Tibial nerve (tissue), 4 donors: Measurements from ENCODE around the gene TSPAN6. TPM values are rescaled to one million over a fixed set of nuclear protein-coding genes. Genes with fewer than 3 reads are reported as not detected.
A peak's percentile ranks its signal among the peaks of the same experiment; 100 is the strongest.

Source experiments
- DNase-seq, 2 donors: peaks; one replicate each; pipeline ENCODE4 v3.0.0-alpha.2; 2019; ENCODE audit warnings: low spot score in 2 of 2
- H3K27ac ChIP-seq, 4 donors: fragments of 200-600 bp; sonication (generic) in 3 of 4; one replicate each; pipeline ENCODE4 v1.5.1; 2017 to 2019; ENCODE audit warnings: mild to moderate bottlenecking in 1 of 4
- H3K27me3 ChIP-seq, 2 donors: fragments of 200-600 bp; sonication (generic) in 1 of 2; one replicate each; pipeline versions ENCODE4 v1.5.1 to v1.6.0; 2017 to 2019
- H3K36me3 ChIP-seq, 3 donors: fragments of 200-600 bp; sonication (generic); one replicate each; pipeline ENCODE4 v1.5.1; 2018 to 2019
- H3K4me1 ChIP-seq, 4 donors: fragments of 200-600 bp; sonication (generic) in 3 of 4; one replicate each; pipeline ENCODE4 v1.5.1; 2017 to 2019
- H3K4me3 ChIP-seq, 4 donors: fragments of 200-600 bp; sonication (generic) in 3 of 4; one replicate each; pipeline ENCODE4 v1.5.1; 2017 to 2019; ENCODE audit warnings: mild to moderate bottlenecking in 1 of 4, moderate library complexity in 1 of 4
- H3K9me3 ChIP-seq, 4 donors: fragments of 200-600 bp; sonication (generic) in 3 of 4; one replicate each; pipeline ENCODE4 v1.5.1; 2017 to 2019
- EP300 ChIP-seq, 2 donors: sonication (generic); formaldehyde crosslinking; IDR thresholded peaks; one replicate each; pipeline ENCODE4 v1.6.1; 2017; ENCODE audit warnings: antibody characterized with exemption in 2 of 2, mild to moderate bottlenecking in 1 of 2
- POLR2A ChIP-seq, 2 donors: fragments of 450-650 bp; IDR thresholded peaks; one replicate each; pipeline ENCODE4 v1.6.1; 2017; ENCODE audit warnings: antibody characterized with exemption in 2 of 2, mild to moderate bottlenecking in 2 of 2, moderate library complexity in 2 of 2
- WGBS, 2 donors: methylation state at CpG; one replicate each; pipeline ENCODE4 v1.1.5; 2018; 5-methylcytosine and 5-hydroxymethylcytosine counted together
- total RNA-seq, 4 donors: library from RNA; depleted of rRNA; stranded (reverse); fragments of >200 nt; gene quantifications; one replicate each; pipeline ENCODE4 v1.1.0, GENCODE V29; 2016
- TF ChIP-seq, protein P1 (sequence below), 5 experiments: fragments of 200-600 bp in 3 of 5; fragments of 450-650 bp in 2 of 5; sonication (generic) in 3 of 5; IDR thresholded peaks; one replicate each; pipeline ENCODE4 v1.5.1; 2016 to 2019; ENCODE audit warnings: antibody characterized with exemption in 5 of 5, mild to moderate bottlenecking in 3 of 5, moderate library complexity in 2 of 5

TSPAN6 gene, protein sequence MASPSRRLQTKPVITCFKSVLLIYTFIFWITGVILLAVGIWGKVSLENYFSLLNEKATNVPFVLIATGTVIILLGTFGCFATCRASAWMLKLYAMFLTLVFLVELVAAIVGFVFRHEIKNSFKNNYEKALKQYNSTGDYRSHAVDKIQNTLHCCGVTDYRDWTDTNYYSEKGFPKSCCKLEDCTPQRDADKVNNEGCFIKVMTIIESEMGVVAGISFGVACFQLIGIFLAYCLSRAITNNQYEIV
- total RNA-seq: 10 to 100 TPM; 31.5 to 34.1 (median 32.5) TPM

DNA sequence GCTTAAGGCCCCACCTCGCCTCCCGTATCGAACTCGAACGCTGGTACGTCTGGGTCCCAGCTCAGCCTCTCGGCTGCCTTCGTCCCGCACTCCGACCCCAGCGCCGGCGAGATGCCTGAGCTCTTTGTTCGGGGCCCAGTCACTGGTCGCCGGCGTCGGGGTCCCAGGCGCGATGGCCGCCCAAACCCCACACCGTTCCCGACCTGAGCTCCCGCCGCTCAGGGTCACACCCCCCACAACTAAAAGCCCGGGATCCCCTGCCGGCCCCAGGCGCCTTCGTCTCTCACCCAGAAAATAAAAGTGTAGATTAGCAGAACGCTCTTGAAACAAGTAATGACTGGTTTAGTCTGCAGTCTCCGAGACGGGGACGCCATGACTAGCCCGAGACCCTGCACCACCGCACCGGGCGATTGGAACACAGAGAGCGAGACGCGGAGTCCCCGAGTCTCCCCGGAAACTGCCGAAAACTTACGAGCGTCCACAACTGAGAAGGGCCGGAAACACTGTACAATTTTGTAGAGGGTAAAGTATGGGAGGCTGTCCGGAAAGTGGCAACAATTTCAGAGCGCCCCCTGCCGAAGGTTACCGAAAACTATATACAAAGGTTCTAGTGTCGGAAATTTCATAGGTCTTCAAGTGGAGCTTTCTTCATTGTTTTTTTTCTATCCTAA, at the start of gene TSPAN6:
TSS of gene TSPAN6 (minus strand) at position 486 of the 671 bp plus-strand sequence. CDS start at position 374, 112 bp downstream.
- peak; percentile 49 to 65 for DNase-seq
- no peaks in the 10 kb centered on the region for H3K4me1 ChIP-seq
- peak within 1 kb of the TSS; percentile 41 to 58 (median 52) for H3K4me3 ChIP-seq
- peak in 1 of 2 donors; percentile 38 for TF ChIP-seq EP300 (IDR thresholded peaks at IDR 0.05)
- TF ChIP-seq, protein P1, sequence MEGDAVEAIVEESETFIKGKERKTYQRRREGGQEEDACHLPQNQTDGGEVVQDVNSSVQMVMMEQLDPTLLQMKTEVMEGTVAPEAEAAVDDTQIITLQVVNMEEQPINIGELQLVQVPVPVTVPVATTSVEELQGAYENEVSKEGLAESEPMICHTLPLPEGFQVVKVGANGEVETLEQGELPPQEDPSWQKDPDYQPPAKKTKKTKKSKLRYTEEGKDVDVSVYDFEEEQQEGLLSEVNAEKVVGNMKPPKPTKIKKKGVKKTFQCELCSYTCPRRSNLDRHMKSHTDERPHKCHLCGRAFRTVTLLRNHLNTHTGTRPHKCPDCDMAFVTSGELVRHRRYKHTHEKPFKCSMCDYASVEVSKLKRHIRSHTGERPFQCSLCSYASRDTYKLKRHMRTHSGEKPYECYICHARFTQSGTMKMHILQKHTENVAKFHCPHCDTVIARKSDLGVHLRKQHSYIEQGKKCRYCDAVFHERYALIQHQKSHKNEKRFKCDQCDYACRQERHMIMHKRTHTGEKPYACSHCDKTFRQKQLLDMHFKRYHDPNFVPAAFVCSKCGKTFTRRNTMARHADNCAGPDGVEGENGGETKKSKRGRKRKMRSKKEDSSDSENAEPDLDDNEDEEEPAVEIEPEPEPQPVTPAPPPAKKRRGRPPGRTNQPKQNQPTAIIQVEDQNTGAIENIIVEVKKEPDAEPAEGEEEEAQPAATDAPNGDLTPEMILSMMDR (IDR thresholded peaks at IDR 0.05): peak; percentile 43 to 57 (median 53)
- TF ChIP-seq POLR2A (IDR thresholded peaks at IDR 0.05): no peak
- H3K9me3 ChIP-seq: no peaks in the 10 kb centered on the region
- H3K27ac ChIP-seq: peak within 1 kb of the TSS; percentile 40 to 86 (median 76)
- H3K27me3 ChIP-seq: peaks cover 0 to 38% of the 10 kb centered on the region in 2 donors
- 1 to 36% methylated on average over 17 to 48 of the region's 51 CpGs for WGBS, 2 donors
- peaks cover 0 to 12% (median 0%) of the 10 kb centered on the region in 3 donors for H3K36me3 ChIP-seq

DNA sequence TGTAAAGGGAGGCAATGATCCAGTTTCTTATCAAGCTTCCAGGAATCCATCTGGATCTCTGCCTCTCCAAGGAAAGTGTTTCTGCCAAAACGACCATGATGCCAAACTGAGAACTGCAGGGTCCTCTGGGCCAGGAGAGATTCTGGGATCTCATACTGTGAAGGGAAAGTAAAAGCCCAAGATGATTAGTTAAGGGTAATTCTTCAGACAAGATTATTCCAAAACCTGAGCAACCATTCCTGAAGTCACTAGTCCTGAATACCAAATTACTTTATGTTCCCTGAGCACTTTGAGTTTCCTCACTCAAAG, 49.3 kb upstream of the TSPAN6 start:
- H3K4me1 ChIP-seq: no peaks in the 10 kb centered on the region
- WGBS, 2 donors: 14 to 25% methylated on average over 1 of the region's 1 CpG
- no peak overlapping the region for H3K4me3 ChIP-seq
- no peaks in the 10 kb centered on the region for H3K9me3 ChIP-seq
- H3K36me3 ChIP-seq: peaks cover 0 to 20% (median 0%) of the 10 kb centered on the region in 3 donors
- peak overlapping the region in 1 of 4 donors; percentile 27 for H3K27ac ChIP-seq
- TF ChIP-seq EP300 (IDR thresholded peaks at IDR 0.05): no peak
- TF ChIP-seq POLR2A (IDR thresholded peaks at IDR 0.05): no peak
- TF ChIP-seq, protein P1 (IDR thresholded peaks at IDR 0.05): peak in 2 of 5 experiments; percentile 1 to 15
- H3K27me3 ChIP-seq: peaks cover 0 to 15% of the 10 kb centered on the region in 2 donors
- no peak for DNase-seq

DNA sequence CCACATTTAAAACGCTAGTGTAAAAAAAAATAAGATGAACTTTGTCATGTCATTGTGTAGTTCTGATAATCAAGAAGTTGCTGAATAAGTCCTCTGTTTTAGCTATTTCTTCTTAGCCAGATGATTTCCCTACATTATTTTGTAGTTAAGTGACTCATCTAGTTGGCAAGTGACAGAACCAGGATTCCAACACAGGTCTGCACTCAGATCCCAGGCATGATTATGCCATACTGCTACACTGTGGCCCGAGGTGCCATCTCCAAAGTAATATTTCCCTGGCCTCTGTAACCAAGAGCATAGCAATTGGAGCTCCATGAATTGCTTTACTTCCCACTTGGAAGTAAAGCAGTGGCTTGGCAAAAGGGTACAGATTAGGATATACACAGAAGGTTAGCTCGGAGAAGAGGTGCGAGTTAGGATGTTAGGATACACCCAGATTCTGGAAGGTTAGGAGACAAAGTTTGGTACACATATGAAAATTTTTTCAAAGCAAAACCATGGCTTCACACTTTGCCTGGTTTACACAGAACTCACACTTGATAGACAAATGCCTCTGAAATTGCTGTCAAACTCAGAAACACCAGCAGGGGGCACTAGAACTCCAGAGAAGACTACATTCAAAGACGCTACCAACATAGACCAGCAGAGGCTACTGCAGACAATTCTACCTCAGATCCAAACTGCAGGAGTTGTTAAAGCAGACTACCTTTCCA, 48.8 kb upstream of the TSPAN6 start:
- Histone ChIP-seq H3K9me3 (no peaks in the 10 kb centered on the region), H3K36me3 (peaks cover 0 to 17% (median 0%) of the 10 kb centered on the region in 3 donors), H3K27me3 (peaks cover 0 to 16% of the 10 kb centered on the region in 2 donors), H3K27ac (peak overlapping the region in 2 of 4 donors; percentile 15 to 27), H3K4me3 (no peak overlapping the region), H3K4me1 (no peaks in the 10 kb centered on the region)
- DNase-seq: peak; percentile 65 to 86
- 22 to 28% methylated on average over 5 of the region's 5 CpGs for WGBS, 2 donors
- TF ChIP-seq, protein P1 (IDR thresholded peaks at IDR 0.05): peak; percentile 51 to 96 (median 78)
- TF ChIP-seq EP300 (IDR thresholded peaks at IDR 0.05) (no peak), POLR2A (IDR thresholded peaks at IDR 0.05) (no peak)

DNA sequence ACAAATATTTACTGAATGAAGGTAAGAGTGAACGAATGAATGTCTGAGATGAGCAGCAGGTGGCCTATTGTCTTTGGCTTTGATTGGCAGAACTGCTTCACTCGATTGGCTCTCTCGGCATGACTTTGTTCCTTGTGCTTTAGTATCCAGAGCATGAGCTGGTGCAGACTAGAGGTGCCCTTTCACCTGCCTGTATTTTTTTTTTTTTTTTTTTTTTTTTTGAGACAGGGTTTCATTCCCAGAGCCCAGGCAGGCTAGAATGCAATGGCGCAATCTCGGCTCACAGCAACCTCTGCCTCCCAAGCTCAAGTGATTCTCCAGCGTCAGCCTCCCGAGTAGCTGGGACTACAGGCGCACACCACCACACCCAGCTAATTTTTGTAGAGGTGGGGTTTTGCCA, 46.3 kb upstream of the TSPAN6 start:
- Histone ChIP-seq H3K27ac (no peak overlapping the region), H3K27me3 (peaks cover 0 to 13% of the 10 kb centered on the region in 2 donors), H3K4me3 (no peak overlapping the region), H3K9me3 (no peaks in the 10 kb centered on the region), H3K36me3 (peaks cover 0 to 12% (median 0%) of the 10 kb centered on the region in 3 donors), H3K4me1 (no peaks in the 10 kb centered on the region)
- WGBS, 2 donors: 89 to 94% methylated on average over 8 of the region's 8 CpGs
- DNase-seq: no peak
- TF ChIP-seq EP300 (IDR thresholded peaks at IDR 0.05) (no peak), POLR2A (IDR thresholded peaks at IDR 0.05) (no peak)
- TF ChIP-seq, protein P1 (IDR thresholded peaks at IDR 0.05): no peak
